ENCODE data around the gene DCP1A.
"Not testable (repeated sequence)": the region's sequence is repeated elsewhere in the genome, so short reads cannot be mapped to it uniquely, and the experiment has no call there.

DNA sequence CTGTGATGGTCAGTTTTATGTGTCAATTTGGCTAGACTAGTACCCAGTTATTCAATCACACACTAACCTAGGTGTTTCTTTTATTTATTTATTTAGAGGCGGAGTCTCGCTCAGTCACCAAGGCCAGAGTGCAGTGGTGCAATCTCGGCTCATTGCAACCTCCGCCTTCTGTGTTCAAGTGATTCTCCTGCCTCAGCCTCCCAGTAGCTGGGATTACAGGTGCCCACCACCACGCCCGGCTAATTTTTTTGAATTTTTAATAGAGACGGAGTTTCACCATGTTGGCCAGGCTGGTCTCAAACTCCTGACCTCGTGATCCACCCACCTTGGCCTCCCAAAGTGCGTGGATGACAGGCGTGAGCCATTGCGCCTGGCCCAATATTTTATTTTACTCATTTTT is 78.2 kb downstream of the DCP1A start:
- TF ChIP-seq, protein P1, sequence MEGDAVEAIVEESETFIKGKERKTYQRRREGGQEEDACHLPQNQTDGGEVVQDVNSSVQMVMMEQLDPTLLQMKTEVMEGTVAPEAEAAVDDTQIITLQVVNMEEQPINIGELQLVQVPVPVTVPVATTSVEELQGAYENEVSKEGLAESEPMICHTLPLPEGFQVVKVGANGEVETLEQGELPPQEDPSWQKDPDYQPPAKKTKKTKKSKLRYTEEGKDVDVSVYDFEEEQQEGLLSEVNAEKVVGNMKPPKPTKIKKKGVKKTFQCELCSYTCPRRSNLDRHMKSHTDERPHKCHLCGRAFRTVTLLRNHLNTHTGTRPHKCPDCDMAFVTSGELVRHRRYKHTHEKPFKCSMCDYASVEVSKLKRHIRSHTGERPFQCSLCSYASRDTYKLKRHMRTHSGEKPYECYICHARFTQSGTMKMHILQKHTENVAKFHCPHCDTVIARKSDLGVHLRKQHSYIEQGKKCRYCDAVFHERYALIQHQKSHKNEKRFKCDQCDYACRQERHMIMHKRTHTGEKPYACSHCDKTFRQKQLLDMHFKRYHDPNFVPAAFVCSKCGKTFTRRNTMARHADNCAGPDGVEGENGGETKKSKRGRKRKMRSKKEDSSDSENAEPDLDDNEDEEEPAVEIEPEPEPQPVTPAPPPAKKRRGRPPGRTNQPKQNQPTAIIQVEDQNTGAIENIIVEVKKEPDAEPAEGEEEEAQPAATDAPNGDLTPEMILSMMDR (conservative IDR thresholded peaks at IDR 0.05; ENCODE audit: low read depth, low read length) = not testable (repeated sequence)
- TF ChIP-seq EZH2 (IDR thresholded peaks at IDR 0.05; ENCODE audit: low read length, unreplicated experiment) = not testable (repeated sequence)

Measured in PC-3 (cell line).